HT-29 (cell line): ENCODE results near the gene CATSPERE. TPM values are rescaled to one million over a fixed set of nuclear protein-coding genes. Genes with fewer than 3 reads are reported as not detected.
A peak's percentile ranks its signal among the peaks of the same experiment; 100 is the strongest.
"Not testable (repeated sequence)": the region's sequence is repeated elsewhere in the genome, so short reads cannot be mapped to it uniquely, and the experiment has no call there.

ENCODE experiments used
- DNase-seq: peaks from one replicate; pipeline ENCODE4 v3.0.0-alpha.2; 2015; ENCODE audit warnings: low spot score
- total RNA-seq: library from RNA; depleted of rRNA; stranded (reverse); fragments of >200 nt; shearing (Covaris generic); gene quantifications from 2 replicates; pipeline ENCODE4 v1.2.3, GENCODE V29; 2014

Gene CATSPERE
- total RNA-seq, 1 experiment from 2014 or later, result not detected

GRCh38 chr1:244449936-244450508, 11.1 kb upstream of the CATSPERE start:
- DNase-seq, result no peak

GRCh38 chr1:244450597-244451538, 10.2 kb upstream of the CATSPERE start:
- peak; percentile 51 for DNase-seq

GRCh38 chr1:244451539-244451950, 9.5 kb upstream of the CATSPERE start, which contains the start of gene ADSS2:
ADSS2 (minus strand) TSS chr1:244451909; CDS start chr1:244451817, 92 bp downstream.
- no peak for DNase-seq

- DNase-seq, result peak; percentile 99
These were observed 8.9 kb upstream of the CATSPERE start for GRCh38 chr1:244451951-244452795.

GRCh38 chr1:244454412-244454811, 6.7 kb upstream of the CATSPERE start:
- peak; percentile 56 for DNase-seq

GRCh38 chr1:244456586-244456985, 4.5 kb upstream of the CATSPERE start:
- no peak for DNase-seq

GRCh38 chr1:244458781-244459180, 2.3 kb upstream of the CATSPERE start:
- DNase-seq, result no peak

GRCh38 chr1:244460197-244460596, 876 bp upstream of the CATSPERE start:
- peak; percentile 17 for DNase-seq

- no peak for DNase-seq
These were observed 5.7 kb downstream of the CATSPERE start for GRCh38 chr1:244466724-244467123.

GRCh38 chr1:244473059-244473605, 12.1 kb downstream of the CATSPERE start:
- no peak for DNase-seq

GRCh38 chr1:244484971-244485370, 23.9 kb downstream of the CATSPERE start:
- DNase-seq, result not testable (repeated sequence)

- DNase-seq, result no peak
These were observed 33.6 kb downstream of the CATSPERE start for GRCh38 chr1:244494653-244495052.

GRCh38 chr1:244496186-244496585, 35.1 kb downstream of the CATSPERE start:
- no peak for DNase-seq

GRCh38 chr1:244497805-244498204, 36.7 kb downstream of the CATSPERE start:
- DNase-seq, result no peak

- DNase-seq, result not testable (repeated sequence)
These were observed 38.4 kb downstream of the CATSPERE start for GRCh38 chr1:244499484-244499883.

- not testable (repeated sequence) for DNase-seq
These were observed 39.4 kb downstream of the CATSPERE start for GRCh38 chr1:244500515-244500914.

GRCh38 chr1:244502630-244503029, 41.6 kb downstream of the CATSPERE start:
- no peak for DNase-seq

GRCh38 chr1:244513493-244513892, 52.4 kb downstream of the CATSPERE start:
- DNase-seq, result no peak

GRCh38 chr1:244515680-244516079, 54.6 kb downstream of the CATSPERE start:
- DNase-seq, result no peak

GRCh38 chr1:244536316-244536715, 75.2 kb downstream of the CATSPERE start:
- DNase-seq, result no peak

GRCh38 chr1:244545511-244545910, 84.4 kb downstream of the CATSPERE start:
- no peak for DNase-seq
